ENCODE data around the gene PCBP3. TPM values are rescaled to one million over a fixed set of nuclear protein-coding genes. Genes with fewer than 3 reads are reported as not detected.

PCBP3 gene
- total RNA-seq, 2 experiments from 2014 or later: 1.9 to 2.2 TPM

- ChIA-PET POLR2A (no interaction called here), CTCF (no interaction called here)
- no peaks in the 10 kb centered on the region for H3K27me3 Mint-ChIP-seq
- H3K9me3 Mint-ChIP-seq: no peaks in the 10 kb centered on the region
- DNase-seq (no peak), ATAC-seq (no peak)
- no peaks in the 10 kb centered on the region for H3K36me3 Mint-ChIP-seq (ENCODE audit: low read depth)
- H3K27ac Mint-ChIP-seq: no peak overlapping the region
- intact Hi-C loops (cut with micrococcal nuclease): no loop called here
- H3K4me1 Mint-ChIP-seq (ENCODE audit: low read depth): no peaks in the 10 kb centered on the region
- no peak for TF ChIP-seq CTCF (IDR thresholded peaks at IDR 0.05)
- H3K4me3 Mint-ChIP-seq: no peak overlapping the region
Observed at GRCh38 chr21:45909238-45909988, 265.9 kb downstream of the PCBP3 start.

DNA sequence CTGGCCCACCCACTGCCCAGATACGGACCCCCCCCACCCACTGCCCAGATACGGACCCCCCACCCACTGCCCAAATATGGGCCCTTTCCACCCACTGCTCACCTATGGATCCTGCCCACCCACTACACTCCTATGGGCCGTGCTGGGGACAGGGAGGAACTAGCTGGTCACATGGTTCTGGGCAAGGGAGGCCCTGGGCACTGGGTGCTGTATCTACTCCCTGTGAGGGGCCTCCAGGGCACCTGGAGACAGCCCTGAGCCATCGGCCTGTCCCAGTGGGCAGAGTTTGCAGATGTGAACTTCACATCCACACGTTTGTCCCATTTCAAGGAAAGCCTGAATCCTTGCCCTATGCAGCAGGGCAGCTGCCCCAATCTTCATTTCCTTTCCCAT, 266.6 kb downstream of the PCBP3 start:
- no peaks in the 10 kb centered on the region for H3K9me3 Mint-ChIP-seq
- TF ChIP-seq CTCF (IDR thresholded peaks at IDR 0.05): no peak
- H3K36me3 Mint-ChIP-seq (ENCODE audit: low read depth): no peaks in the 10 kb centered on the region
- intact Hi-C loops (cut with micrococcal nuclease): no loop called here
- CTCF ChIA-PET: no interaction called here
- H3K27me3 Mint-ChIP-seq: no peaks in the 10 kb centered on the region
- ATAC-seq: no peak
- POLR2A ChIA-PET: no interaction called here
- no peak for DNase-seq
- peaks cover 3% of the 10 kb centered on the region for H3K4me1 Mint-ChIP-seq (ENCODE audit: low read depth)
- no peak overlapping the region for H3K4me3 Mint-ChIP-seq
- no peak overlapping the region for H3K27ac Mint-ChIP-seq

DNA sequence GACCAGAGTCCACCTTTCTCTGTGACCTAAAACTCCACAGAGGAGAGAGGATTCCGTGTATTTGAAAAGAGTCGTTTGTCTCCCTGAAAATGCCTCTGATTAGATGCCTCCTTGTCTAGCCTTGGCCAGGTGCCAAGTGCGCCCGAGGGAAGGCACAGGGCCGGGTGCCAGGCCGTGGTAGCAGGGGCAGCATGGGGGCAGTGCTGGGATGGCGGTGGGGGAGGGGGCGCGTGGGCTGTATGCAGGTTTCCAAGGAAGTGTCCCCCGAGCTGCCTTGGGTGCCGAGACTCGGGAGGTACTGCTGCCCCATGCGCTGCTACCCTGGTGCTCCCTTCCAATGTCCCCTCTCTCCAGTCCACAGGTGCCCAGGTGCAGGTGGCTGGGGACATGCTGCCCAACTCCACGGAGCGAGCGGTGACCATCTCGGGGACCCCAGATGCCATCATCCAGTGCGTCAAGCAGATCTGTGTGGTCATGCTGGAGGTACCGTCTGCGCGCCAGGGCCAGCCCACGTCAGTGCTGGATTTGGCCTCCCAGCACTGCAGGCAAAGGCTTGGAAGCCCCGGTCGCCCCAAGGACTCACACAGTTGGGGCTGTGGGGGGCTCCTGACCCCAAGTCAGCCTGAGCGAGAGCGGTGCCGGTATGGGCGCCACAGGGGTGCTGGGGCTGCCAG, 267.2 kb downstream of the PCBP3 start:
- ChIA-PET POLR2A (no interaction called here), CTCF (no interaction called here)
- Mint-ChIP-seq H3K4me3 (no peak overlapping the region), H3K36me3 (ENCODE audit: low read depth) (no peaks in the 10 kb centered on the region), H3K27me3 (no peaks in the 10 kb centered on the region), H3K27ac (no peak overlapping the region), H3K9me3 (no peaks in the 10 kb centered on the region), H3K4me1 (ENCODE audit: low read depth) (peaks cover 8% of the 10 kb centered on the region)
- DNase-seq (no peak), ATAC-seq (no peak)
- TF ChIP-seq CTCF (IDR thresholded peaks at IDR 0.05): no peak
- intact Hi-C loops (cut with micrococcal nuclease): no loop called here

DNA sequence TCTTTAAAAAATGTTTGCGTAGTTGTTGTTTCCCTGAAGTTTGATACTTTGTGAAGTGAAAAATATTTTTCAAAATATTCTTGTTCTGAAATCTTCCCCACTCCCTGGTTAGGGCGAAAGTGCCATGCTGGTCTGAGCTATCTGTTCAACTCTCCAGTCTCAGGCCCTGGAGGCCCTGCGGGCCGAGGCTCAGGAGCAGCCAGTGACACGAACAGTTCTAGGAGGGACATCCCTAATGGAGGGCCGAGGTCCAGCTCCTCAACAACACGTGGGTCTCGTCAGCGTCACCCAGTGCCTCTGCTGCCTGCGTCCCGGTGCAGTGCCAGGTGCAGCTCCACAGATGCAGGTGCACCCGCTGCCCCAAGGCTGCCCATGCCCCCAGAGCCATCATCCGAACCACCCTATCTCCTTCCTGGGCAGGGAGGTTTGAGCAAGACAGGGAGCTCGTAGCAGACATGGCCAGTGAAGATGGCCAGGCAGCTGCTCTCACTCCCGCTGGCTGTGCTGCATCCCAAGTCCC, 268.3 kb downstream of the PCBP3 start:
- peaks cover 16% of the 10 kb centered on the region for H3K4me1 Mint-ChIP-seq (ENCODE audit: low read depth)
- no peaks in the 10 kb centered on the region for H3K36me3 Mint-ChIP-seq (ENCODE audit: low read depth)
- no peaks in the 10 kb centered on the region for H3K9me3 Mint-ChIP-seq
- ATAC-seq (no peak), DNase-seq (no peak)
- H3K4me3 Mint-ChIP-seq: no peak overlapping the region
- TF ChIP-seq CTCF (IDR thresholded peaks at IDR 0.05): no peak
- CTCF ChIA-PET: interaction anchor here (0.6 to 1.3 kb wide), 3 partner anchors 9 to 472 kb away, joined by 3 to 5 read pairs (median 3); no protein-coding TSS in a partner anchor
- intact Hi-C loops (cut with micrococcal nuclease): no loop called here
- no peaks in the 10 kb centered on the region for H3K27me3 Mint-ChIP-seq
- POLR2A ChIA-PET: interaction anchor here (1.1 kb wide), 1 partner anchor 22 kb away, joined by 3 read pairs; no protein-coding TSS in a partner anchor
- H3K27ac Mint-ChIP-seq: no peak overlapping the region
